ENCODE measurements around the gene TMEM132A.
A peak's percentile ranks its signal among the peaks of the same experiment; 100 is the strongest.
"Not testable (repeated sequence)": the region's sequence is repeated elsewhere in the genome, so short reads cannot be mapped to it uniquely, and the experiment has no call there.

Gene TMEM132A

DNA sequence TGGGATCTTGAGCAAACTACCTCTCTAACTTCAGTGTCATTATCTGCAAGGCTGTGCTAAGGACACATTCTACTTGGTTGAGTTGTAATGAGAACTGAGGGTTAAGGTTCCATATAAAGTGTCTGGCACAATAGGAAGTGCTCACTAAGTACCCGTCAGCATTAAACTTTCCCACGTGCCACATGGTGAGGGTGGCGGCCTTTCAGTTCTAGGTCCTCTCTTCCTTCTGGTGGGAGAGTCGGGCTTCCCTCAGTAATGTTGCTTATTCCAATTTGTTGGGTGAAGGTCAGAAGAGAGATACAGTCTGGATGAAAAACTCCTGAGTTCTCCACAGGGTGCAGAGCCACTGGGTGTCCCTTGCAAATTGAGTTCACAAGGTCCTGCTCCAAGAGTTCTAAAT is 42.6 kb downstream of the TMEM132A start:
- DNase-seq: peak; percentile 51 to 52 (median 52)

DNA sequence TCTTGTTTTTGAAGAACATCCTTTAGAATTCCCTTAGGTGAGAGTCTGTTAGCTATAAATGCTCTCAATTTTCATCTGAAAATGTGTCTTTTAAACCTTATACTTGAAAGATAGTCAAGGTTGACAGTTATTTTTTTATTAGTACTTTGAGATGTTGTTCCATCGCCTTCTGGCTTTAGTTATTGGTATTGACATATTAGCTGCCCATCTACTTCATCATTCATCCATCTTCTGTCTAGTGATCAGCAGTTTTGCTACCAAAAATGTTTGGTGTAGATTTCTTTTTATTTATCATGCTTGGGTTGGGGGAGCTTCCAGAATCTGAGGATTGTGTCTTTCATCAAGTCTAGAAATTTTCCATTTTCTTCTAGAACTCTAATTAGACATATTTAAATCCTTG is 44.0 kb downstream of the TMEM132A start:
- no peak for DNase-seq

DNA sequence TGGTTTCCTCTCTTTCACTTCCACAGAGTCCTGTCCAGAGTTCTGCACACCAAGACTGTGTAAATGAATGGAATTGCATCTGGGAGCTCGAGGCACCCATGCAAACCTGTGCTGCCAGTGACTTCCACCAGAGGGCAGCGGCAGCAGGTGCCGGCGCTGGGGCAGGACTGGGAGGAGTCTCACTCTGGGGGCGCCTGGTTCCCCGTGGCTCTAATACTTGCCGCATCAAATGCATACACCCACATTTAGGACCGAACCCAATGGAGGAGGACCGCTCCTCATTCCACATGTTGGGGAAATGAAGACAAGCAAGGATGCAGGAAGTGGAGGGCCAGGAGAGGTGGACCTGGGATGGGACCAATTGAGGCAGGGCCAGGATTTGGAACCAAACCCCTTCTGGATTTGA is 46.1 kb downstream of the TMEM132A start:
- DNase-seq: peak; percentile 71 to 85 (median 79)

DNA sequence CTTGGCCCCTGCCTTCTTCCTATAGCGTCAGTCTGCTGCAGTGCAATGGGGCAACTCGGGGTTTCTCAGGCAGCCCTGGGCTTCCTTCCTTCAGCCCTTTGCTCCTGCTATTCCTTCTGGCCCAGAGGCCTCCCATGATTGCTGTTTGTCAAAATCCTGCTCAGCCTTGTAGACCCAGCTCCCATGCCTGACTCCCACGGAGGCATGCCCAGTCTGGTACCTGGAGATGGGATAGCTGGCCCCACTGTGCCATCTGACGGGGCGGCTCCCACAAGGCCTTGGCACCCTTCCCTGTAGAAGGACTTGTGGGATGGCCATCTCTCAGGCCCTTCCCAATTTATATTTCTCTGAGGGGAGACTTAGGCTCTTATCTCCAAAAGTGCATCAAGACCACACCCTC is 46.6 kb downstream of the TMEM132A start:
- DNase-seq: no peak

DNA sequence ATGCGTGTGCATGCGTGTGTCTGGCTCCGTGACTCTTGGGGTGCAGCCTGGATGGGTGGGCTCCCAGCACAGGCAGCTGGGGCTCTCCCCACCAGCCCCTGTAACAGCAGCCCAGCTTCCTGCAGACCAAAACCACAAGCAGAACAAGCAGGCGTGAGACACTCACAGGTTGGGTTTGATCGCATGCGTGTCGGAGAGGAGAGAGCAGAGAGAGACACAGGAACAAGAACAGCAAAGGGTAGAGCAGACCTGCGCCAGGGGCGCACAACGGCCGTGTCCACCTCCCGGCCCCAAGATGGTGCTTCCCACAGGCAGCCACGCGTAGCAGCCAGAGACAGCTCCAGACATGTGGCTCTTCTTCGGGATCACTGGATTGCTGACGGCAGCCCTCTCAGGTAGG is 47.3 kb downstream of the TMEM132A start, which contains the start of gene CD6:
Gene CD6, plus strand, starts transcription at position 161 of the 400 bp plus-strand sequence. Its CDS starts 186 bp downstream, at position 347.
- no peak for DNase-seq

DNA sequence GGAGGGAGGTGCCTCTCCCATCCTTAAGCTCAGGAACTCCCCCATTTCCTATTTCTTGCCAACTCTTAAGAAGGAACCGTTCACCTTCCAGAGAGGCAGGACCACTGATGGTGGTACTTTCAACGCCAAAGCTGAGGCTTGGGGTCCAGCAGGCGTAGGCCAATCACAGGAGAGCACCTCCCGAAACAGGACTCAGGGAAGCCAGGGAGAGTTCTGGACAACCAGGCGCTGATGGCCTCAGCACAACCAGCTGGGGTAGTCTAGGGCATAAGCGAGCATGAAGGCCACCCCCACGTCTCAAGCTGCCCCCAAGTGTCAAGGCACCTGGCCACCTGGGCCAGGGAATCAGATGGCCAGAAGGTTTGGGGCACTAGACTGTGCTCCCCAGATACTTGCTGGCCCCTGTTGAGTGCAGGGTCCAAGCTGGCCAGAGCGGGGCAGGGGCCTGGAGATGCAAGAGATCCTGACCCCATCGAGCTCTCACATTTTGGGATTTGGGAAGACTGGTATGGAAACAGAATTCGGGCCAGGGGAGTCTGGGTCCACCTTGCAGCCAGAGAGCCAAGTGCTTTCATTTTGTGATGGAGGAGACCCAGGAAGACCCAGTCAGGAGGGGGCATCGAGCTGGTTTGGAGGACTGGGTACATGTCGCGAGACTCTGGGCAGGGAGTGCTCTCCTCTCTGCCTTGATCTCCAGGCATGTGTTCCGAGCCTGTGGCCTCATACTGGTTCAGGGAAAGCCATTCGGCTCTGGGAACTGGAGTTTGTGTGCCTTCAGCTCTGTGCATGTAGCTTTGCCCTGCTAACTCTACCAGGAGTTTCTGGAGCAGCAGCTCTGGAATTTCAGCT is 48.1 kb downstream of the TMEM132A start:
- no peak for DNase-seq

DNA sequence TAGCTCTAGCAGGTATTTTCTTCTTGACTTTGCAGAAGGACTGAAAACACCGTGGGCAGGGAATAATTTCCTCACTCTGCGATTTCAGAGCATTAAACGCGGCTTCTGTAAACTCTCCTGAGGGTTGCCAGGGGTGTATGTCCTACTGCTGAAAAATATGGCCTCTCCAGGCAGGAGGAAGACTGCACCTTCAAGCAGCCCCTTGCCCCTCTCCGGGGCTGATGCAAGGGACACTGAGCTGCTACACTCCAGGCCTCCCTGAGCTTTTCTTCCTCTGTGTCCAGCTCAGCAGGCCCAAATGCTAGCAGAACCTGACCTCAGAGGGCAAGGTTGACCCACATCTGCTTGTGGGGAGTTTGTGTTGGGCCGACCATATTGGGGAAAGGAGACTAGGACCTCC is 49.4 kb downstream of the TMEM132A start:
- DNase-seq: no peak

DNA sequence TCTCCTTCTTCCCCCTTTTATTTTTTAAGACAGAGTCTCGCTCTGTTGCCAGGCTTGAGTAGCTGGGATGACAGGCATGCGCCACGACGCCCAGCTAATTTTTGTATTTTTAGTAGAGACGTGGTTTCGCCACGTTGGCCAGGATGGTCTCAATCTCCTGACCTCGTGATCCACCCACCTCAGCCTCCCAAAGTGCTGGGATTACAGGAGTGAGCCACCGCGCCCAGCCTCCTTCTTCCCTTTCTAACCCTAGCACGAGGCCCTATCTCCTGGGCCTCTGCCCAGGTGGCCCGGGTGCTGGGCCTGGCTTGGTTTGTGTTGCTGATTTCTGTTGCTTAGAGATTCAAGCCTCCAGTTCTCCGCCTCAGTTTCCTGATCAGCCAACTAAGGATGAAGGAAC is 50.1 kb downstream of the TMEM132A start:
- DNase-seq: not testable (repeated sequence)

DNA sequence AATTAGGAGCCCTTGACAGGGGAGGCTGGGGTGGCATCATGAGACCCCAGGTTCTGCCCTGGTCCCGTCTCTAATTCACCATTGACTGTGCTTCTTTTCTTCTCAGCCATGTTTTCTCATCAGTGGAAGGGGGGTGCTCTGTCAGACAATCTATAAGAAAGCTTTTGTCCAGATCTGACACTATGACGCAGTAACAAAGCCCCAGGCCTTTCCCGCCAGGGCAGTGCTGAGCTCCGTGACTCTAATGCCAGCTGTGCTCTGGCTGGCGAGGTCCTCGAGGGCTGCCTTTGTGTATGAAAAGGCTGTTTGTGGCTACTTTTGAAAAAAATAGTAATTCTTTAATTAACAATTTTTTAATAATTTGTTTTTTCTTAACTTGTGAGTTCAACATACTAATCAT is 50.5 kb downstream of the TMEM132A start:
- no peak for DNase-seq

DNA sequence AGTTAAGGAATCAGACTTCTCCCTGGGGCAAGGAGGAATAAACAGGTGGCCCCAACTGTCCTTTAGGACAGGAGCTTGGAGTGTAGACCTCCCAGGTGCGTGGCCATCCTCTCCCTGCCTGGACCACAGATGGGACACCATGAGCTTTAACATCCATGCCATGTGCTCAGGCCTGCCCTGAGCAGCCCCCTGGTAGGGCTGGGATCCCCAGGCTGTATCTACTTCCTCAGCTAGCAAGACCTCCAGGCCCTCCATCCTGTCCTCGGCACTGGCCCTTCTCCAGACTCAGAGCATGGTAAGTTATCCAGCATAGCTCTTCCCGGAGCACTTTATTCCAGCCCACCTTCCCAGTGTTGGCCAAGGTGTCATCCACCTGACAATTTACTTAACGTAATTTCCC is 53.0 kb downstream of the TMEM132A start:
- no peak for DNase-seq

DNA sequence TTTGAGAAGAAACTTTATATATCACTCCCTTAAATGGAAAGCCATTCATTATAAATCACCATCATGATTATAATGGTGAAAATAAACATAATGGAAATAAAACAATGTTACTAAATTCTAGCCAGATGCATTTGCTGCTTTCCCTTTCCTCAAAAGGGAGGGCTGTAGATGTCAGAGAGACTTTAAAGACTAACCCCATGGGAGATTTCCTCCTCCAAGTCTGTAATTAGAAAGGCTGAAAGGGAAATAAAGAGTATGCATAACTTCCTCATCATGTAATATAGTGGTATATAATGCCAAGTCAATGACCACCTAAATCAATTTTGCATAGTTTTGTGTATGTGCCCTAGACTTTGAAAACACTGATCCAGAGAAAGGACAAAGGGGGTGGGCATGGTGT is 53.6 kb downstream of the TMEM132A start:
- DNase-seq: peak in 1 of 3 donors; percentile 38

DNA sequence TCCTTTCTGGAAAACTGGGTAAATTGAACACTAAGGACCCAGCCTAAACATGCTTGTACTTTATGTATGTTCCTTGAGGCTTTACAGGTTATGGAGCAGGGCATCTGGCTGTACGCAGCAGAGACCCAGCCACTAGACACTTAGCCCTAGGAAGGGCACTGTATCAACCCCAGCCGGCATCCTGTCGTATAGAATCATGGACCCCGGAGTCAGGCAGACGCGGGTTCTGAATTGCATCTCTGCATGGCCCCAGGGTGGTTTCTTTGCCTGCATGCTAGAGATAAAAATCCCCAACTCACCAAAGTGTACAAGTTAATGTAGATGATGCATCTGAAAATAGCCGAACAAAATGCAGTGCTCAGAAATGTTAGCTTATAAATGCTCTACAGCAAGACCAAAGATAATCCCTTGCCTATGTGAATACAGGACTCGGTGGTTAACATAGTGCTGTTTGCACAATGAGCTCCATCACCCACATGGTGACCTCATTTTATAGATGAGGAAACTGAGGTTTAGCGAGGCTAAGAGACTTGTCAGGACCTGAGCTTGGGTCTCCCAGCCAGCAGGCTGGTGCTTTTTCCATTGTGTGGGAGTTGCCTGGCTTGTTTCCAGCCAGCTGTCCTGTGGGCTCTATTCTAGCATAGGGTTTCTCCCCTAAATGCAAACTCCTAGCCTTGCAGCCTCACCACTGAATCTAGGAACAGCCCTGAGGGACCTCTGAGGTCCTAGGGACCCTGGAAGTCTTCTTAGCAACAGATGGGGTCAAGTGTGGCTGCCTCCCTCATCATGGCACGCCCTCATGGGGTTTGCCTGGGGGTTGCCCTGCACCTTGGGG is 54.5 kb downstream of the TMEM132A start:
- peak; percentile 89 to 92 (median 91) for DNase-seq

DNA sequence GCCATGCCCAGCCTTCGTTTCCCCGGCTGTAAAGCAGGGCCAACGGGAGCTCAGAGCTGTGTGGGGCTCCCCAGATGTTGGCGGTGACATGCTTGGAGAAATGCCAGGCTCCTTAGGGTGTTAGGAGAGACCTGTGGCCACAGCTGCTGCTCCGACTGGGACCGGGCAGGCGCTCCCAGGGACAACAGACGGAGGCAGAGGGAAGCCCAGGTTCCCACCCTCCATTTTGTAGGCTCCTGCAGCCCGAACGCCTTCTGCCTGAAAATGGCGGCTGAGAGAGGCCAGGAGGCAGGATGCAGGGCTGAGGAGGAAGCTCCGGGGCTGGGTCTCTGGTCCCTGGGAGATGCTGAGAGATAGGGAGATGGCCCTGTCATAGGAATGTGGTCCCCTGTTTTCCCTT is 57.3 kb downstream of the TMEM132A start:
- no peak for DNase-seq

DNA sequence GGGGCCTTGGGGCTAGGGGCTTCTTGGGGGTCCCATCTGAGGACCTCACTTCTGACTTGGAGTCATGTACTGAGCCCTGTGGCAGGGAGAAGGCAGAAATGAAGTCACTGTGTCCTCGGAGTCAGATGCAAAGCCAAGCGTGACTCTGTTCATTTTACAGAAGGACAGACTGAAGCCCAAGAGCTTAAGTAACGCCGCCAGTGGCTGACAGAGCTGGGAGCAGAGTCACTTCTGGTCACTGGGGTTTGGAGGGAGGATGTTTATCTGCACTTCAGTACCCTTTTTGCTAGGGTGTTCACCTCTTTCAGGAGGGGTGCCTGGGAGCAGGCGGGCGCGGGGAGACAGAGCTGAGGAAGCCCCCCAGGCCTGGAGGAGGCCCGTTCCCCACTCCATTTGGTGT is 57.9 kb downstream of the TMEM132A start:
- no peak for DNase-seq

DNA sequence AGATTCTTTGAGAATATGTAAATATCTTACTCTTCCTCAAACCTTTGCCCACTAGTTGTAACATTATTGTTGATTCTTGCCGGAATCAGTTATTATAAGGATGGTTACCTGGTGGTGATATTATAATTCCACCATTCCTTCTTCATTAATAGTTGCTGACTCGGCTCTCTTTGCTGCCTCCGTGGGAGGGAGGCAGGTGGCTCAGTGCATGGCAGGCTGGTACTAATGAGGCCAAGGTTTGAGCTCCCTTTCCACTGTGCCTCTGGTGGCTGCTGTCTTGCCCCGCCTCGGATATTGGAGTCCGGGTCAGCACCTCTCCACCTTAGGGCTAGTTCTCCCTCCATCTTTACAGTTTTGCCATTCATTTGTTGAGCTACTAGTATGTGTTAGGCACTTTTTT is 59.9 kb downstream of the TMEM132A start:
- no peak for DNase-seq

DNA sequence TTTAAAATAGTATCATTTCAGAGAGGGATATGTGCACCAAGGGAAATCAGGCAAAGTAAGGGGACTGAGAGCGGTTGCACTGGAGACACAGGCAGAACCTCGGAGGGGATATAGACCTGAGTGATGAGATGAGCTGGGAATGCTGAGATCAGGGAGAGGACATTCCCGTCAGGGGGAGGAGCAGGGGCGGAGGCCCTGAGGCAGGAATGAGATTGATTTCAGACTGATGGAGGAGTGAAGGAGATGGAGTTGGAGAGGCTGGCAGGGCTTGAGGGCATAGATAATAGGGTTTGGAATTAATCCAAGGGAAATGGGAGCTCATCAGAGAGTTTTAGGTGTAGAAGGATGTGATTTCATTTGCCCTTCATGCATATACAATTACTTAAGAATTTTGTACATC is 60.4 kb downstream of the TMEM132A start:
- no peak for DNase-seq

DNA sequence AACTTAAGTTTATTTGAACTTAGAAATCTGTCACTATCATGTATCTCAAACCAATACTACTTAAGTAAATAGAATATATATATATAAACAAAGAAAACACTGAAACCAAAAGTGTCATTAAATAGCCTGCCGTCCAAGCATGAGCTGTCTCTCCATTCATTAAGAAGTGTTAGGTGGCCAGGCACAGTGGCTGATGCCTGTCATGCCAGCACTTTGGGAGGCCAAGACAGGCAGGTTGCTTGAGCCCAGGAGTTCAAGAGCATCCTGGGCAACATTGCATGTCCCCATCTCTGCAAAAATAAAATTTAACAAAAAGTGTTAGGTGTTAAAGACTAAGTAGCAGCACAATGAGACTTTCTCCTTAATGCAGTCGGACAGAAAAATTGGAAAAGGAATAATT is 61.2 kb downstream of the TMEM132A start:
- DNase-seq: no peak

DNA sequence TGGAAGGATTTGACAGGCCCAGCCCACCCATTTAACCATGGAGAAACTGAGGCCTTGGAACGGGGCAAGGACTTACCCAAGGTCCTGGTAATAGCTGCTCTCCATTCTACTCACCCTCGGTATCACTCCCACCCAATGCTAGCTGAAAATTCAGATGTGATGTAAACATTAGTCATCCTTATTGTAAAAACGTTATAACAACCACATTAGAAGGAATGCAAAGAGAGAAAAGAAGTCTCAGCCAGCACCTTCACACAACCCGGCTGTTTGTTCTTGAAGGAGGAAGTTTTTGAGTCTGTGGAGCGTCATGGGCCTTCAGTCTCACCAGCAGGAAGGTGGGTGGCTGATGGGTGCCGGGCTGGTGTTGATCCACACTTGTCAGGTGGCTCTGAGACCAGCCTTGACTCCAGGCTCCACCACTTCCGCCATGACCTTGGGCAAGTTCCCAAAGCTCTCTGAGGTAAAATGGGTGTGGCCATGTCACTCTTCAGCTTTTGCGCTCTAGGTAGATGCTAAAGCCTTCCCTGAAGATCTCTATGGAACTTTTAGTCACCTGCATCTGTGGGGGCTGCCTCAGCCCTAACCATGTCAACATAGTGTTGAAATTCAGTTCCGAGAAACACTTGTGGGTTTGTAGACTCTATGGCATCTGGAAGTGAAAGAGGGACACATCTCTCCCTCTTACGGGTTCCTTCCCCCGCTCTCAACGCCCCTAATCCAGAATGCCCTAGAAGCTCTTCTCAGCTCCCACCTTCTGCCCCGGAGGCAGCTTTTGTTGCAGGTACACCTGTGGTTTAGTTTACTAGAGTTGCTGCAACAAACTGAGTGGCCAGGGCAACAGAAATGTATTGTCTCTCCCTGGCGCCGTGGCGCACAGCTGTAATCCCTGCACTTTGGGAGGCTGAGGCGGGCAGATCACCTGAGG is 62.0 kb downstream of the TMEM132A start:
- peak; percentile 76 to 86 (median 77) for DNase-seq
